GM19328 (cell line): ENCODE results near the gene TMPRSS9.
"Not testable (repeated sequence)": the region's sequence is repeated elsewhere in the genome, so short reads cannot be mapped to it uniquely, and the experiment has no call there.

Source experiments
- ATAC-seq: cut with Tn5 transposase; IDR thresholded peaks from one replicate; pipeline ENCODE4 v1.9.1; 2021; ENCODE audit warnings: mild to moderate bottlenecking, moderate library complexity; ENCODE audit not compliant: unreplicated experiment

Gene TMPRSS9

DNA sequence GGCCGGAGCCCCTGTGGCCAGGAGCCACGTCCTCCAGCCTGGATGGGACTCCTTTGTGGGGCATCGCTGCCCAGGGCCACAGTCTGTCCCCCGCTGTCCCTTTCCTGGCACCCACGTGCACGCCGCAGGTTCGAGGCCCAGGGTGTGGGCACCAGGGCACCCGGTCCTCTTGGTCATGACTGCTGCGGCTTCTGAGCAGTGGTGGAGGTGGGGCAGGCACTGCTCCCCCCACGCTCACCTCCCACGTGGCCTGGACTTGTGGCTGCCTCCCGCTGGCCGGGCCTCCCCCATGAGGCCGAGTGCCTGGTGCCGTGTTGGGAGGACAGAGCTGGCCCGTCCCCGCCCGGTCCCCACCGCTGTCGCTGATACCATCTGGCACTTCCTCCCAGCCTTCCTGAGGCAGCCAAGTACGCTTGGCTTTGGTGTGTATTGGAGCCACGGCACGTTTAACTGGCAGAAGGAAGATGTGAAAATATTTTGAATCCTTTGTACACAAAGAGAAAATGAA is 18.8 kb upstream of the TMPRSS9 start:
- ATAC-seq, result no peak

DNA sequence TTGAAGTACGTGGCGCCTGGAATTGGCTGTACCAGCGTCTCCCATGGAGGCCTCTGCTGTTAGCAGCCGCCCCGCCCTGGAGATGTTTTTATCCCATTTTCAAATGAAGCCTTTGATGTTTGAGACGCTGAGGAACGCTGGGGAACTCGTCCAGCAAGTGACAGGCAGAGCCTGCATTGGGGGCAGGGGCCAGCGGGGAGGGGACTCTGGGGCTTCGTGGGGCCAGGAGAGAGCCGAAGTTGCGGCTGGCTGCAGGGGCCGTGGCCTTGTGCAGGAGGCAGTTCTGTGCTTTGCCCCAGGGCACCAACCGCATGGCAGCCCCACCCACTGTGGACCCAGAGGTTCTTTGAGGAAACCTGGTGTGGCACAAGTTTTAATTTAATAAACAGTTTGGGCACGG is 18.1 kb upstream of the TMPRSS9 start:
- ATAC-seq, result no peak

DNA sequence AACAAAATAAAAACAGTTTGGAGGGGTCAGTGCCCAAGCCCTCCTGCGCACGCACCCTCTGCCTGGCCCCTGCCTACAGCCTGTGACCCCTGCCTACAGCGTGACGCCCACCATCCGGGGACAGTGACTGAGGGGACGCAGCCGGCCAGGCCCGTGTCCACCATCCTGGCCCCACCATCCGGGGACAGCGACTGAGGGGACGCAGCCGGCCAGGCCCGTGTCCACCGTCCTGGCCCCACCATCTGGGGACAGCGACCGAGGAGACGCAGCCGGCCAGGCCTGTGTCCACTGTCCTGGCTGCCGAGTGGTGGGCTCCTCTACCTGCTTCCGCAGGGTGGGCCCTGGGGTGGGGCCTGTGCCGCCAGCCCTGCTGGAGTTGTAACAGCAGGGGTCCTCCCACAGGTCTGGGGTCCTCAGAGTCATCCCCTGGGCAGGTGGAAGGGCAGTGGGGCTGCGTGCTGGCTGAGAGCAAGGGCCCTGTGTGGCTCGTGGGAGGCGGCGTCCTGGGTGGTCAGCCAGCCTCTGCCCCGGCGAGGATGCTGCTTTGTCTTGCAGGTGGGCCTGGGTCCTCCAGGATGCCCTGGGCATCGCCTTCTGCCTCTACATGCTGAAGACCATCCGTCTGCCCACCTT is 17.3 kb upstream of the TMPRSS9 start:
- no peak for ATAC-seq

DNA sequence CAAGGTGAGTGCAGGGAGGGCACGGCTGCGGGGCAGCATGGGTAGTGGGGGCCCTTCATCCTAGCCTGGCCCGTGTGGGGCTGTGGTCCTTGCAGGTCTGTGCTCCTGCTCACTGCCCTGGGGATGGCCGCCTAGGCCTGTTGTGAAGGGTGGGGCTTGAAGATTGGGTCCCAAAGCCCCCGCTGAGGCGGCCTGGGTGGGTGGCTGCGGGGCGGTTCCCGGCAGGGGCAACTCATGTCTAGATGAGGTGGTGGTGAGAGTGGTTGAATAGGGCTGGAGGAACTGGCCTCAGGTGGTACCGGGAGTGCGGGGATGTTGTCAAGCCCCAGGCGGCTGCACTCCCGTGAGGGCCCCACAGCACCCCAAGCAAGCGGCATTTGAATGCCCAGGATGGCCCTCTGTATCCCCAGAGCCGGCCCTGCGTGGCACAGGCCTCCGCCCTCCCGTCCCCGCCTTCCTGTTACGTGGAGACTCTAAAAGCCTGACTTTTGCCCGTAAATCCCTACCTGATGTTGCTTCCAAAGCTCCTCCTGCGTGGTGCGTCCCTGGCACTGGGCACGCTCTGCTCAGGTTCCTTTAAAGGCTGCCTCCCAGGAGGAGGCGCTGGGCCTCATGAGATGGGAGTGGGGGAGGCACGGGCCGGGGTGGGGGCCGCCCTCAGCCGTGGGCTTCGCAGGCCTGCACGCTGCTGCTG is 16.6 kb upstream of the TMPRSS9 start:
- no peak for ATAC-seq

DNA sequence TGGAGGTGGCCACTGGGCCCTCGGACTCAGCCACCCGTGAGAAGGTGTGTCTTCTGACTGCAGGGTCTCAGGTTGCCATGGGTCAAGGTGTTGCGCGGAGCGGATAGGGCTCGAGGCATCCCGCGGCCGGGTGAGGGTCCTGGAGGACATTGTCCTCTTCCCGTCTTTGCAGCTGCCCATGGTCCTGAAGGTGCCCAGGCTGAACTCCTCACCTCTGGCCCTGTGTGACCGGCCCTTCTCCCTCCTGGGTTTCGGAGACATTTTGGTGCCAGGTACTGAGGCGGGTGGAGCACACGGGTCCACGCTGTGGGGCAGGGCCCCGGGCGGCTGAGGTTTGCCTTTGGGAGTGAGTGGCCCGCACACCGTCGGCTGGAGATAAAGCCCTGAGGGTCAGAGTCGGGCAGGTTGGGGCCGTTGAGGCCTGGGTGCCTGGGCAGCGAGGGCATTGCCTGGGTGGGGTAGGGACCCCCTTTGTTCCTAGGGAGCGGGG is 15.6 kb upstream of the TMPRSS9 start:
- no peak for ATAC-seq

DNA sequence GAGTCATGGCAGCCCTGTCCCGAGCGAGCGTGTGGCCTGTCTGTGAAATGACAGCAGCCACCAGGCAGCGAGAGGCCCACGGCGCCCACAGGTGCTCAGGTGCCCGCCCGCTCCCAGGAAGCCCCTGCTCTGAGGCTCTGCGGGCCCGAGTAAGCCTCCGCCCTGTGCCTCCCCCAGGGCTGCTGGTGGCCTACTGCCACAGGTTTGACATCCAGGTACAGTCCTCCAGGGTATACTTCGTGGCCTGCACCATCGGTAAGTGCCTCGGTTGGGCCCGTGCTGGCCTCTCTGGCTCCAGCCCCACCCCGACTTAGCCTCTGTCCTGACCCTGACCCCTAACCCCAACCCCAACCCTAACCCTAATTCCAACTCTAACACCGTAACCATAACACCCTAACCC is 15.0 kb upstream of the TMPRSS9 start:
- no peak for ATAC-seq

DNA sequence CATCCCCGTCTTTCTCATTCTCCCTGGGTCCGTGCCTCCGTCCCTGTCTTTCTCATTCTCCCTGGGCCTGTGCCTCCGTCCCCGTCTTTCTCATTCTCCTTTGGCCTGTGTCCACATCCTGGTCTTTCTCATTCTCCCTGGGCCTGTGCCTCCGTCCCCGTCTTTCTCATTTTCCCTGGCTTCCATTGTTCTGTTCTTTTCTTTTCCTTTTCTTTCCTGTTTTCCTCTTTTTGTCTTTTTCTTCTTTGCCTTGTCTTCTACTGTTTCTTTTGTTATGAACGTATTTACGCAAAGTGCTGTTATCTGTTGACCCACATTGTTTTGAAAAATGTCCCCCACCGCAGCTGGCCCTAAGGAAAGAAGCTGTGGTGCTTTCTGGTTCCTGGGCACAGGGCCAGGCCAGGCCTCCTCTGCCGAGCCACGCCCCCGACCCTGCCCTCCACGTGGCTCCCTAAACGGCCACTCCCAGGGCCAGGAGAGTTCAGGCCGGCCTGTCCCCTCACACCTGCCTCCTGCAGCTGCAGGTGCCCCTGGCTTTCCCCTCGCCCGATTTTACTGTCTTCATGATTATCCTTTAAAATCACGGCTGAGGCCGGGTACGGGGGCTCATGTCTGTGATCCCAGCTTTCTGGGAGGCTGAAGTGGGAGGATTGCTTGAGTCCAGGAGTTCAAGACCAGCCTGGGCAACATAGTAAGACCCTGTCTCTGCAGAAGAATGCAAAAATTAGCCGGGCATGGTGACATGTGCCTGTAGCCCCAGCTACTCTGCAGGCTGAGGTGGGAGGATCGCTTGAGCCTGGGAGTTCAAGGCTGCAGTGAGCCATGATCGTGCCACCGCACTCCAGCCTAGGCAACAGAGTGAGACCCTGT is 14.0 kb upstream of the TMPRSS9 start:
- no peak for ATAC-seq

DNA sequence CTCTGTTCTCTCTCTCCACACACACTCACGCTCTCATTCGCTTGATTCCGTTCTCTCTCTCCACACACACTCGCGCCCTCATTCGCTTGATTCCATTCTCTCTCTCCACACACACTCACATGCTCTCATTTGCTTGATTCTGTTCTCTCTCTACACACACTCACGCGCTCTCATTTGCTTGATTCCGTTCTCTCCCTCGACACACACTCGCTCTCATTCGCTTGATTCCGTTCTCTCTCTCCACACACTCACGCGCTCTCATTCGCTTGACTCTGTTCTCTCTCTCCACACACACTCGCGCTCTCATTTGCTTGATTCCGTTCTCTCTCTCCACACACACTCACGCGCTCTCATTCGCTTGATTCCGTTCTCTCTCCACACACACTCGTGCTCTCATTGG is 10.2 kb upstream of the TMPRSS9 start:
- ATAC-seq, result not testable (repeated sequence)

DNA sequence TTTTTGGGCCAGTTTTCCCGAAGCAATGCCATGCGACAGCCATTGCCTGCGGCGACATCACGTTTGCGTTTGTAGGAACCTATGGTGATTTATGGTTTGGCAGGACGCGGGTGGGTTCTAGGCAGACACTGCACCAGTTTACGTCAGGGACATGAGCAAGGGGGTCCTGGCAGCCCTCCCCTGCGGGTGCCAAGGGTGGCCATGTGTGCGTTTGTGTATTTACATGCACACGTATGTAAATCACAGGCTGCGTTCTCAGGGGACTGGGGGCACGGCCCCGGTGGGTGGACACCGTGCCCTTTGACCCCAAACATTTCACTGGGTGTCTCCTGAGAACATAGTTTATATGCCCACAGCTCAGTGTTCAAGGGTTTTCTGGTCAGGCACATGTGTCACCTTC is 9.4 kb upstream of the TMPRSS9 start:
- ATAC-seq, result no peak

DNA sequence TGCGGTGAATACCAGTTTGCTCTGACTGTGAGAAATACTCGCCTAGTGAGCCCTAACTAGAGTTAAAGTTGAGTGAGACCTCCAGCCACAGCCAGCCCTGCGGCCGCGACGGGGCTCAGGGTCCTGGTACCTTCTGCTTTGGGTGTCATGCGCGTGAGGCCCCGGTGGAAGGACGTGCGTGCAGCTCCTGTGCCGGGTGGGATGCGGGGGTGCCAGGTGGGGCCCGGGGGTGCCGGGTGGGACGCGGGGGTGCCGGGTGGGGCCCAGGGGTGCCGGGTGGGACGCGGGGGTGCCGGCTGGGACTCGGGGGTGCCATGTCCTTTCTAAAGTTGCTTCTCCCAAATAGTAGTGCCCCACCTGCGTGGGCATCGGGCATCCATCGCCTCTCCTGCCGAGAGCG is 8.5 kb upstream of the TMPRSS9 start:
- ATAC-seq, result no peak

DNA sequence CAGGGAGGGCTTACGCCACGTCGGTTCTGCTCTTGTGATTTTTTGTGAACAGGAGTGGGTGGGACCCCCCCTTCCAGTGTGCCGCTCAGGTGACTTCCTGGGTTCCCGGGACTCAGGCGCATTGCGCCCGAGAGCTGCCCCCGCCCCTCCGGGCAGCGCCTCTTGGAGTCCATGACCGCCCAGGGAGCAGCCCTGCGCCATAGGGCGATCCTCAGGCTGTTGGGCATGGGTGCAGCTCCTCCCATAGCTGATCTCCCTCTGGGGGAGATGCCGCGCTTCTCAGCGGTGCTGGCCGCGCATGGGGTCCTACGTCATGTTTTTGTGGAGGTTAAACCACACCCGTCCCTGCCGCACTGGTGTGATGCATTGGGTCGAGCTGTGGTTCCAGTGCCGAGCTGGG is 7.9 kb upstream of the TMPRSS9 start:
- ATAC-seq, result no peak

DNA sequence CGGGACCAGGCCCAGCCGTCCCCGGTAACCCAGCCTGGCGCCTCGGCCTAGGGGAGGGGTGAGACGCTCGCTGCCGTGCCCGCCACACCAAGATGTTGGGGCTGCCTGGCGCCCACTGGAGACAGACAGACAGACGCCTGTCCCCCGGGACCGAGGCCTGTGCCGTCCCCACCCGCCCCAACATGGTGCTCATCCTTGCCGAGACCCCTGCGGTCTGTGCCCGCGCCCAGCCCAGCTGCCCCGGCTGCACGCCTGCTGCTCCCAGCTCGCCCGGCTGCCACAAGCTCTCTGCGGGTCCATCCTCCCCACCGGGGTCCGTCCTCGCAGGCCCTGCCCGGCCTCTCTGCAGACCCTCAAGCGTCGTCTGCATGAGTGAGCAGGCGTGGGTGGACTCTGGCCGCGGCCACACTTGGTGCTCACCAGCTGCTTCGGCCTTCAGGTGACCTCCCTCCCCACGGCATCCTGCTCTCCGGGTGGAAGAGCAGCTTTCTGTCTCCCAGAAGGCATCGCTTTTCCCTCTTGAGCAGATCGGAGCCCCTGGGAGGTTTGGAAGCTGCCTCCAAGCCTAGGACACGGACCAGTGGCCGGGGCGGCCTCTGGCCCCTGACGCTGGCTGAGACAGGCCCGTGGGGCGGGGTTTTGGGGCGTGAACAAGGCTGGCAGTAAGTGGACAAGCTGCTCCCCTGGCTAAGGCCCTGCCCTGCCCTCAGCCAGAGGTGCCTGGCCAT is 6.7 kb upstream of the TMPRSS9 start:
- no peak for ATAC-seq

DNA sequence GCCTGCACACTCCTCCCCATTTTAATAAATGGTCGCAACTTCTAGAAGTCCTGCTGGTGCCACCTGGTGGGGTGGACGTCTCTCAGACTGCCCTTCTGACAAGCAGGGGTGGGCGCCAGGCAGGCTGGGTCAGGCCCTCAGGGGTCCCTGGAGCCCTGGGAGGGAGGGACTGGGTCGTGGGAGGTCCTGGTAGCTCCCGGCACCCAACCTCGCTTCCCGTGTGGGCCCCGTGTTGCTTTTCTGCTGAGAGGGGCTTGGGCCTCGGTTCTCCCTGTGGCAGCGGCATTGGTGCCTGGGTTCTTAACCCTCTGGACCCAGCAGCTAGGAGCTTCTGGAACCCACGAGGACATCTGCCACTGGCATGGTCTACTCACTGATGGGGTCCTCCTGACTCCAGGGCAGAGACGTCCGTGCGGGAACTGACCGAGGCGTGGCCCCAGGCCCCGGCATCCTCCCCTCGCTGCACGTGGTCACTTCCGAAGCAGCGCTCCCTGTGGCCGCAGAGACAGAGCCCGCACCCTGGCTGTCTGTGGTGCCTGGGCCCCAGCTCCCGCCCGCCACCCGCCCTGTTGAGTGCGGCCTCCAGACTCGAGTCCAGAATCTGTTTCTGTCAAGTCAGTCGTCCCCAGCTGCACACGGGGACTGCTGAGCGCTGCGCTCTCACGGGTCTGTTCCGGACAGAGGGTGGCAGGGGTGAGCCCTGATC is 6.0 kb upstream of the TMPRSS9 start:
- no peak for ATAC-seq

DNA sequence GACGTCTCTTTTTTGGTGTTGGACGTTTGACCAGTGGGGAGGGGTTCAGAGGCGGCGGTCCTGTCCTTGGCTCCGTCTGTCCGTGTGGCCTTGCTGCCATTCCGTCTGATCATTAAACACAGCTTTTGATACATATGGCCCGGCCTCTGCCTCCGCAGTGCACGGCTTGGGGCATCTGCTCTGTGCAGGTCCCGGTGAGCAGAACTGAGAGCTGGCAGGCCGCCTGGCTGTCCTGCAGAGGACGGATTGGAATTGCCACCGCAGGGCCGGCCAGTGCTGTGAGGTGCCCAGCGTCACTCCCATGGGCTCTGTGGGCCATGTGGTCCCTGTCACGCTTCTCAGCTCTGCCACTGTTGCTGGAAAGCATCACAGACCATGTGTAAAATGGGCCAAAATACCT is 5.4 kb upstream of the TMPRSS9 start:
- ATAC-seq, result no peak

DNA sequence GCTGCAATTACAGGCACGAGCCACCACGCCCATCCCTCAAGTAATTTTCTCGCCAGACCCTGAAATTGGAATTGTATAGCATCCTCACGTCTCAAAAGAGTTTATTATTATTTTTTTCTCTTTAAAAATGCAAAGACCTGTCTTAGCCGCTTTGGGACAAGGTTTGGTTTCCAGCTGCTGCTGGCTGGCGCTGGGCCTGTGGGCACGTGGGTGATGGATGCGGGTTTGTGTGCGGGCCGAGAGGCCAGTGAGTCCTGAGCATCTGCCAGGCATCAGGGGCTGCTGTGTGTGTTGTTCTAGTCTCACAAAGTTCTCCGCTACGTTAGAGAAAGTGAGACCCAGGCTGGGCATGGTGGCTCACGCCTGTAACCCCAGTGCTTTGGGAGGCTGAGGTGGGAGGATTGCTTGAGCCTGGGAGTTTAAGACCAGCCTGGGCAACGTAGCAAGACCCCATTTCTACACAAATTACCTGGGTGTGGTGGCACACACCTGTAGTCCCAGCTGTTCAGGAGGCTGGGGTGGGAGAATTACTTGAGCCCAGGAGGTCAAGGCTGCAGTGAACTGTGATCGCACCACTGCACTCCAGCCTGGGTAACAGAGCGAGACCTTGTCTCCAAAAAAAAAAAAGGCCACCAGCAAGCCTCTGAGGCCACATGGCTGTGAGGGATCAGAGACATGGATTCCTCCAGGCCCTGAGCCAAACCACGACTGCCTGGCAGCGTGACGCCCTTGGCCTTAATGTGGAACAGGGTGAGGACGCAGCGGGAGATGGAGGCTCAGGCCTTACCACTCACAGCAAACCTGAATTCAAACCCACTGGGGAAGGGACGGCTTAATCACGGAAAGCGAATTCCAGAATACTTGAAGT is 4.7 kb upstream of the TMPRSS9 start:
- ATAC-seq, result no peak

DNA sequence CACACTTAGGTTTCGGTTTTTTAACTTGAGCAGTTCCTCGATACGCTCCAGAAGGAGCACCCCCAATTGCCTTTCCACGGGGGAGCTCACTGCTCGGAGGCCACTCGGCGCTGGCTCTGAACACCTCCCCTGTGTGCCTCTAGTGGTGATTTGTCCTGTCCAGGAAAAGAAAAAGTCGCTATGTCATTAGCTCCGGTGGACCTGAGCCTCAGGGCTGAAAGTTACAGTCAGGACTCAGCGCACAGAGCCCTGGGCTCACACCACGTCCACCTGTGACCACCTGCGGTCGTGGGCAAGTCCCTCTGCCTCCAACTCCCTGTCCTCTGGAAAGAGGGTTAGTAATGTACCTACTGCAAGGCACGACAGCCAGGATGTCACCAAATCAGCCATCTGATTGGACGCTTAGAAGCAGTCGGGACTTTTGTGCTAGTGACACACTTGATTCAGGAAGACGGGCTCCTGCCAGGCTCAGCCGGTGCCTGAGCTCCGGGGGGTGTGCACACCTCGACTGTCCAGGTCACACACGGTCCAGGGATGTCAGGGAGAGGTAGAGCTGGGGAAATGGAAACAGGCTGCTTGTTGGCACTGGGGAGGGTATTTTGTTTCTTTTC is 3.9 kb upstream of the TMPRSS9 start:
- ATAC-seq, result no peak

DNA sequence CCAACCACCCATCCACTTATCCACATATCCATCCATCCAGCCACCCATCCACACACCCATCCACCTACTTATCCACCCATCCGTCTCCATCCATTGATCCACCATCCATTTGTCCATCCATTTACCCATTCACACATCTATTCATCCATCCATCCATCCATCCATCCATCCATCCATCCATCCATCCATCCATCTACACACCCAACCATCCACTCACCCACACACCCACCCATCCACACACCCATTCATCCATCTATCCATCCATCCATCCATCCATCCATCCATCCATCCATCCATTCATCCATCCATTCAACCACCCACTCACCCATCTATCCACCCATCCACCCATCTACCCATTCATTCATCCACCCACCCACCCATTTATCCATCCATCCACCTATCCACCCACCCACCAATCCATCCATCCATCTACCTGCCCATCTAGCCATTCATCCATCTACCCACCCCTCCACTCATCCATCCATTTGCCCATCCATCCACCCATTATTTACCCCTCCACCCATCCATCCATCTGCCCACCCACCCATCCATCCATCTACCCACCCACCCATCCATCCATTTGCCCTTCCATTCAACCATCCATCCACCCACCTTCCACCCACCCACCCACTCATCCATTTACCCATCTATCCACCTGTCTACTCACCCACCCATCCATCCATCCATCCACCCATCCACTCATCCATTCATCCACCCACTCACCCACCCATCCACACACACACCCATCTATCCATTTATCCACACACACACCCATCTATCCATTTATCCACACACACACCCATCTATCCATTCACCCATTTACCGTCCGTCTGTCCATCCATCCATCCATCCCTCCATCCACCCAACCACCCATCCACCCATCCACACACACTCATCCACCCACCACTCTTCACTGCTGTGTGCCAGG is 2.5 kb upstream of the TMPRSS9 start:
- no peak for ATAC-seq
